Esophagus squamous epithelium (tissue), 5 donors: ENCODE results near the gene OR5P2. TPM values are rescaled to one million over a fixed set of nuclear protein-coding genes. Genes with fewer than 3 reads are reported as not detected.
"Not testable (repeated sequence)": the region's sequence is repeated elsewhere in the genome, so short reads cannot be mapped to it uniquely, and the experiment has no call there.

ENCODE experiments used
- DNase-seq: peaks from one replicate; lab custom pipeline; 2025; lab: John Stamatoyannopoulos, UW
- H3K27ac ChIP-seq, 4 donors: fragments of 200-600 bp; sonication (generic); one replicate each; pipeline ENCODE4 v1.5.1; 2016 to 2019; ENCODE audit warnings: mild to moderate bottlenecking in 1 of 4
- H3K27me3 ChIP-seq, 4 donors: fragments of 200-600 bp; sonication (generic); 1 replicate in 3 of 4; 2 replicates in 1 of 4; pipeline versions ENCODE4 v1.5.1 to v1.6.0; 2017 to 2021; ENCODE audit warnings: antibody characterized with exemption in 1 of 4
- H3K36me3 ChIP-seq, 3 donors: fragments of 200-600 bp; sonication (generic); one replicate each; pipeline ENCODE4 v1.5.1; 2016 to 2019
- H3K4me1 ChIP-seq, 3 donors: fragments of 200-600 bp; sonication (generic); one replicate each; pipeline ENCODE4 v1.5.1; 2017 to 2019
- H3K4me3 ChIP-seq, 4 donors: fragments of 200-600 bp; sonication (generic); 1 replicate in 3 of 4; 2 replicates in 1 of 4; pipeline ENCODE4 v1.5.1; 2016 to 2019; ENCODE audit warnings: mild to moderate bottlenecking in 2 of 4, moderate library complexity in 1 of 4
- H3K9me3 ChIP-seq, 3 donors: fragments of 200-600 bp; sonication (generic); one replicate each; pipeline ENCODE4 v1.5.1; 2016 to 2019
- CTCF ChIP-seq, 6 experiments: fragments of 450-650 bp in 4 of 6; fragments of 200-600 bp in 2 of 6; sonication (generic) in 2 of 6; IDR thresholded peaks; one replicate each; pipeline ENCODE4 v1.5.1; 2016 to 2019; ENCODE audit warnings: antibody characterized with exemption in 6 of 6, mild to moderate bottlenecking in 4 of 6, moderate library complexity in 4 of 6
- POLR2A ChIP-seq, 4 donors: fragments of 450-650 bp; IDR thresholded peaks; one replicate each; pipeline ENCODE4 v1.6.1; 2017; ENCODE audit warnings: antibody characterized with exemption in 4 of 4, mild to moderate bottlenecking in 4 of 4, moderate library complexity in 3 of 4
- WGBS, 2 donors: methylation state at CpG; one replicate each; pipeline ENCODE4 v1.1.5; 2018; 5-methylcytosine and 5-hydroxymethylcytosine counted together
- intact Hi-C: fragments of 100-400 bp; cut with DNase I; formaldehyde crosslinking; loops from one replicate; pipeline ENCODE4 v1.15.0; 2022
- total RNA-seq, 4 donors: library from RNA; depleted of rRNA; stranded (reverse); fragments of >200 nt; gene quantifications; one replicate each; pipeline ENCODE4 v1.1.0, GENCODE V29; 2016
- donor health status: DM: yes; HTN: yes; CAD: no.

Gene OR5P2
- total RNA-seq, 4 donors from 2014 or later: 1.5 TPM; not detected in 3

DNA sequence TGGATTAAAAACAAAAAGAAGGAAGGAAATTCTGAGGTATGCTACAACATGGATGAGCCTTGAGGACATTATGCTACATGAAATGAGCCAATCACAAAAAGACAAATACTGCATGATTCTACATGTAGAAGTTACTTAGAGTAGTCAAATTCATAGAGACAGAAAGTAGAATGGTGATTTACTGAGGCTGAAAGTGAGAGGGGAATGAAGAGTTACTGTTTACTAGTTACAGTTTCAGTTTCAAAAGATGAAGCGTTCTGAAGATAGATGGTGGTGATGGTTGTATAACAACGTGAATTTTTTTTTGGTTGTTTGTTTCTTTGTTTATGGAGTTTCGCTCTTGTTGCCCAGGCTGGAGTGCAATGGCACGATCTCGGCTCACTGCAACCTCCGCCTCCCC lies 9.5 kb downstream of the OR5P2 start:
- WGBS, 2 donors: 74 to 84% methylated on average over 6 of the region's 6 CpGs
- intact Hi-C loops: no loop called here
- H3K27me3 ChIP-seq: no peaks in the 10 kb centered on the region
- no peak for TF ChIP-seq CTCF (IDR thresholded peaks at IDR 0.05)
- no peak for TF ChIP-seq POLR2A (IDR thresholded peaks at IDR 0.05)
- H3K4me3 ChIP-seq: no peak overlapping the region
- no peak overlapping the region for H3K27ac ChIP-seq
- no peaks in the 10 kb centered on the region for H3K4me1 ChIP-seq
- peaks cover 0 to 7% (median under 1%) of the 10 kb centered on the region in 3 donors for H3K9me3 ChIP-seq
- no peaks in the 10 kb centered on the region for H3K36me3 ChIP-seq
- DNase-seq: no peak

GRCh38 chr11:7775689-7776088 lies 21.1 kb downstream of the OR5P2 start:
- TF ChIP-seq POLR2A (IDR thresholded peaks at IDR 0.05): no peak
- WGBS, 2 donors: 47 to 70% methylated on average over 3 of the region's 3 CpGs
- no peaks in the 10 kb centered on the region for H3K36me3 ChIP-seq

DNA sequence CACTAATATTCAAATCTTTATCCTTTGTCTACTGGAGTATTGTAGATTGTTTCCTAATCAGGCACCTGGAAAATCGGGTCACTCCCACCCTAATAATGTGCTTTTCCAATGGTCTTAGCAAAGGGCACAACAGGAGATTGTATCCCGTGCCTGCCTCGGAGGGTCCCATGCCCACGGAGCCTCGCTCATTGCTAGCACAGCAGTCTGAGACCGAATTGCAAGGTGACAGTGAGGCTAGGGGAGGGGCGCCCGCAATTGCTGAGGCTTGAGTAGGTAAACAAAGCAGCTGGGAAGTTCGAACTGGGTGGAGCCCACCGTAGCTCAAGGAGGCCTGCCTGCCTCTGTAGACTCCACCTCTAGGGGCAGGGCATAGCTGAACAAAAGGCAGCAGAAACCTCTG lies 32.4 kb downstream of the OR5P2 start:
- H3K4me3 ChIP-seq, H3K9me3 ChIP-seq, DNase-seq, H3K36me3 ChIP-seq, H3K27me3 ChIP-seq, H3K27ac ChIP-seq, intact Hi-C loops, H3K4me1 ChIP-seq: not testable (repeated sequence)
- WGBS, 2 donors: 63 to 94% methylated on average over 1 to 6 of the region's 10 CpGs

More at GRCh38 chr11:7775689-7776088, 21.1 kb downstream of the OR5P2 start:
- intact Hi-C loops: no loop called here
- H3K9me3 ChIP-seq: no peaks in the 10 kb centered on the region
- H3K27ac ChIP-seq: no peak overlapping the region
- DNase-seq: no peak
- no peaks in the 10 kb centered on the region for H3K27me3 ChIP-seq
- H3K4me1 ChIP-seq: no peaks in the 10 kb centered on the region
- no peak overlapping the region for H3K4me3 ChIP-seq

- Histone ChIP-seq H3K4me1 (no peaks in the 10 kb centered on the region), H3K4me3 (no peak overlapping the region), H3K9me3 (no peaks in the 10 kb centered on the region), H3K27ac (no peak overlapping the region), H3K27me3 (no peaks in the 10 kb centered on the region), H3K36me3 (no peaks in the 10 kb centered on the region)
- intact Hi-C loops: no loop called here
- 61 to 83% methylated on average over 2 of the region's 2 CpGs for WGBS, 2 donors
- DNase-seq: no peak
- no peak for TF ChIP-seq POLR2A (IDR thresholded peaks at IDR 0.05)
- no peak for TF ChIP-seq CTCF (IDR thresholded peaks at IDR 0.05)
These were observed 37.7 kb downstream of the OR5P2 start for GRCh38 chr11:7759010-7759409.

DNA sequence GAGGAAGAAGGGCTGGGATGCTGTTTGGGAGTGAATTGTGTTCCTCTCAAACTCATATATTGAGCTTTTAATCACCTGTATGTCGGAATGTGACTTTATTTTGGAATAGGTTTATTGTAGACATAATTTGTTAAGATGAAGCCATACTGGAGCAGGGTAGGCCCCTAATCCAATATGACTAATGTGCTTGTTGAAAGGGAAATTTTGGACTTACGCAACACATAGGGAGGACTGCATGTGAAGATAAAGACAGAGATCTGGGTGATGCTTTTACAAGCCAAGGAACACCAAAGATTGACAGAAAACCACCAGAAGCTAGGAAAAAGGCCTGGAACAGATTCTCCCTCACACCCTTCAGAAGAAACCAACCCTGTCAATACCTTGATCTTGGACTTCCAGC lies 47.3 kb downstream of the OR5P2 start:
- H3K9me3 ChIP-seq: no peaks in the 10 kb centered on the region
- H3K27ac ChIP-seq: no peak overlapping the region
- intact Hi-C loops: no loop called here
- TF ChIP-seq POLR2A (IDR thresholded peaks at IDR 0.05): no peak
- TF ChIP-seq CTCF (IDR thresholded peaks at IDR 0.05): no peak
- DNase-seq: no peak
- no peaks in the 10 kb centered on the region for H3K27me3 ChIP-seq
- no peaks in the 10 kb centered on the region for H3K4me1 ChIP-seq
- no peaks in the 10 kb centered on the region for H3K36me3 ChIP-seq
- 65 to 71% methylated on average over 2 of the region's 2 CpGs for WGBS, 2 donors
- no peak overlapping the region for H3K4me3 ChIP-seq

Other genes starting within 250 kb of the OR5P2 start
- gene CYB5R2, start 123.4 kb downstream of the OR5P2 start, total RNA-seq: 10 to 100 TPM in 3 of 4 donors, 1 to 10 TPM in 1; 7.6 to 56.9 (median 18.0) TPM
- gene OVCH2, start 90.5 kb downstream of the OR5P2 start, total RNA-seq: 1 to 10 TPM in 1 of 4 donors, under 1 TPM in 1, not detected in 2; 0.21 to 2.1 TPM
- gene OR5P3, start 33.9 kb upstream of the OR5P2 start, total RNA-seq: under 1 TPM in 2 of 4 donors, not detected in 2; 0.31 to 0.72 TPM
- gene OR10A6, start 134.3 kb upstream of the OR5P2 start, total RNA-seq: not detected
- not detected for gene OR10A3, start 144.8 kb upstream of the OR5P2 start, total RNA-seq
- not detected for gene NLRP10, start 168.5 kb upstream of the OR5P2 start, total RNA-seq
- 100 to 1,000 TPM; 156 to 237 (median 204) TPM for gene EIF3F, start 190.4 kb upstream of the OR5P2 start, total RNA-seq